Non-pigmented ciliary epithelial cell (primary cell): Measurements from ENCODE around the gene PLK2.
A peak's percentile ranks its signal among the peaks of the same experiment; 100 is the strongest.

Experiments used
- DNase-seq: peaks from one replicate; pipeline ENCODE4 v3.0.0-alpha.2; 2010; ENCODE audit warnings: low read depth

PLK2 gene

GRCh38 chr5:58460002-58460731, at the start of gene PLK2:
PLK2 (minus strand) TSS chr5:58460086; CDS start chr5:58459959, 127 bp downstream.
- no peak for DNase-seq

GRCh38 chr5:58507715-58508114, 47.8 kb upstream of the PLK2 start:
- DNase-seq, result no peak

- no peak for DNase-seq
These were observed 46.2 kb upstream of the PLK2 start for GRCh38 chr5:58505971-58506640.

- no peak for DNase-seq
These were observed 45.6 kb upstream of the PLK2 start for GRCh38 chr5:58505502-58505901.

GRCh38 chr5:58504766-58505165, 44.9 kb upstream of the PLK2 start:
- no peak for DNase-seq

- no peak for DNase-seq
These were observed 43.6 kb upstream of the PLK2 start for GRCh38 chr5:58503390-58504046.

- no peak for DNase-seq
These were observed 42.0 kb upstream of the PLK2 start for GRCh38 chr5:58501778-58502417.

- DNase-seq, result no peak
These were observed 40.1 kb upstream of the PLK2 start for GRCh38 chr5:58499941-58500340.

GRCh38 chr5:58499231-58499630, 39.3 kb upstream of the PLK2 start:
- no peak for DNase-seq

- DNase-seq, result peak; percentile 5
These were observed 38.6 kb upstream of the PLK2 start for GRCh38 chr5:58498340-58498942.

- DNase-seq, result no peak
These were observed 38.0 kb upstream of the PLK2 start for GRCh38 chr5:58497921-58498320.

- no peak for DNase-seq
These were observed 37.5 kb upstream of the PLK2 start for GRCh38 chr5:58497386-58497785.

- DNase-seq, result no peak
These were observed 36.6 kb upstream of the PLK2 start for GRCh38 chr5:58496488-58496887.

- no peak for DNase-seq
These were observed 33.3 kb upstream of the PLK2 start for GRCh38 chr5:58493141-58493540.

GRCh38 chr5:58491216-58491892, 31.5 kb upstream of the PLK2 start, which contains the start of gene GAPT:
GAPT (plus strand) TSS chr5:58491435; CDS start chr5:58494537, 3,102 bp downstream.
- DNase-seq, result no peak

GRCh38 chr5:58490402-58491050, 30.6 kb upstream of the PLK2 start:
- no peak for DNase-seq

- DNase-seq, result no peak
These were observed 26.4 kb upstream of the PLK2 start for GRCh38 chr5:58486290-58486689.

GRCh38 chr5:58484505-58484904, 24.6 kb upstream of the PLK2 start:
- no peak for DNase-seq

- DNase-seq, result no peak
These were observed 22.6 kb upstream of the PLK2 start for GRCh38 chr5:58482536-58482935.

GRCh38 chr5:58481828-58482227, 21.9 kb upstream of the PLK2 start:
- DNase-seq, result no peak

GRCh38 chr5:58481066-58481676, 21.3 kb upstream of the PLK2 start:
- DNase-seq, result no peak
